GM18868 (cell line): Measurements from ENCODE around the gene CRABP2.
A peak's percentile ranks its signal among the peaks of the same experiment; 100 is the strongest.

Source experiments
- ATAC-seq: cut with Tn5 transposase; IDR thresholded peaks from one replicate; pipeline ENCODE4 v1.9.1; 2021; ENCODE audit warnings: mild to moderate bottlenecking, moderate library complexity; ENCODE audit not compliant: unreplicated experiment

Gene CRABP2

DNA sequence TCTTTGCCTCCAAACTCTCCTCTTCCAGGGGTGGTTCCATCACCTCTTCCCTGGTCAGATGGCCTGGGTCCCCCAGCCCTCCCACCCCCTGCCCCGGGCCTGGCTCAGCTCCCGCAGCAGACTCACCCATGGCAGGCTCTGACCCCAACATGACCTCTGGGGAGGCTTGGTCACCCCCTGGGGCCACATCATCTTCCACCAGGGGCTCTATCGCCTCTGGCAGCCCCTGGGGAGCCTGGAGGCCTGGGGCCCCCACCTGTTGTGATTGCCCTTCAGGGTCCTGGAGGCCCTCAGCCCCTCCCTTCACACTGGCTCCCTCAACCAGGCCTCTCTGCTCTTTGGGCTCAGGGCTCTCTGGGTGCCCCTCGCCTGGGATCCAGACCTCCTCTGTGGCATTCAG is 34.6 kb downstream of the CRABP2 start:
- no peak for ATAC-seq

DNA sequence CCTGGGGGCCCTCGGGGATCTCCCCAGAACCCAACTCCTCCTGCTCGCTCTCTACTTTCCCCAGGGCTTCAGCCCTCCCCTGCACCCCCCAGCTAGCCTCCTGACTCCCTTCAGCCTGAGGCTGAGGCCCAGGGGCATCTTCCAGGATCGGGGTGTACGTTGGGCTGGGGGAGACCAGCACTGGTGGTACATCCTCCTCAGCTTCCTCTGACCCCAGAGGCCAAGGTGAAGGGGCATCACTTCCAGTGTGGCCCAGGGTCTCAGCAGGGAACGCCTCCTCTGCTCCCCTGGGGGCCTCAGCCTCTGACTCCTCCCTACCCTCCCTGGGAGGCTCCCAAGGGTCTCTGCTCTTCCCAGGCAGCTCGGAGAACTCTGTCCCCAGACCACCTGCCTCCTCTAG is 35.0 kb downstream of the CRABP2 start:
- no peak for ATAC-seq

DNA sequence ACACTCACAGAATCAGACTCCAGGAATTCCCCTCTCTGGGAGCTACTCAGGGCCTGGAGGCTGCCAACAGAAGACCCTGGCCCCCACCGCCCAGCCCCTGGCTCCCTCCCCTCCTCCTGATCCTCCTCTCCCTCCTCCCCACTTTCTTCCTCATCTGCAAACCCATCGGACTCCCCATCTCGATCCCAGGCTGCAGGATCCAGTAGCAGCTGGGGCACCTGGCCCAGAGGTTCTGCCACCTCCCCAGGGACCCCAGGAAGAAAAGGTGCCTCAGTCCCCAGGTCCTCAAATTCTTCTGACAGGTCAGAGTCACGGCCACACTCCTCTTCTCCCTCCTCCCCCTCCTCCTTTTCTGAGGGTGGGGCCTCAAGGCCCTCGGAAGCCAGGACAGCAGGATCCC is 35.6 kb downstream of the CRABP2 start:
- no peak for ATAC-seq

DNA sequence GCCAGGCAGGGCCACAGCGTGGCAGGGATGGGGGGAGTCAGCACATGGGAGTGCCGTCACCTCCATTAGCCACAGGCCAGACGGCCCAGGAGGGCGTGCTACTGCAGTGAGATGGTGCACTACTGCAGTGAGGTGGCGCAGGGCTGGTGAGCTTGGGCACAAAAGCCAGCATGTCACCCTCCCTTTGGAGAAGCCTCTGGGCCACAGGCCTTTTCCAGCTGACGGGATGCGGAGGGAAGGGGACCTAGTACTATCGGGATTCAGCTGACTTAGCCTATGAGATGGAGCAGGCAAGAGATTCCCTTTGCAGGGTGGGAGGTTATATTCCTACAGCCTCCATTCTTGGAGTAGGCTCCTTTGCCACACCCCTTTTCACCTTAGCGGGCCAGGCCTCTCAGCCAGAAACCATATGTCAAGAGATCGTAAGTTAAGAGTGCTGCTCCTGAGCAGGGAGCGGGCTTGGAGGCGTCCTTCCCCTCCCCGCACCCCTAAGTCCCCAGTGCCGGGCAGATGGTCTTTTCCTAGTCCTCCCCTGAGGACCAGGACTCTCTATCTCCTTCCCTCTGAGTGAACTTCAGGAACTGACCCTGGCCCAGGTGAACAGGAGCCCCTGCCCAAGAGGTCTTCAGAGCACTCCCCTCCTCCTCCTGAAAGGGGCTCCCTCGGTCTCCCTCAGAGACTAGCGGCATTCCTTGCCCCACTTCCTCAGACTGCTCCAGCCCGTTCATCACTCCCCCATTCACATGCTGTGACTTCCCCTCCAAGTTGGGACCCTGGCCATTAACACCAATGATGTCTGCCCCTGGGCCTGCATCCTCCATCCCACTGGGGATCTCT is 36.4 kb downstream of the CRABP2 start:
- no peak for ATAC-seq

DNA sequence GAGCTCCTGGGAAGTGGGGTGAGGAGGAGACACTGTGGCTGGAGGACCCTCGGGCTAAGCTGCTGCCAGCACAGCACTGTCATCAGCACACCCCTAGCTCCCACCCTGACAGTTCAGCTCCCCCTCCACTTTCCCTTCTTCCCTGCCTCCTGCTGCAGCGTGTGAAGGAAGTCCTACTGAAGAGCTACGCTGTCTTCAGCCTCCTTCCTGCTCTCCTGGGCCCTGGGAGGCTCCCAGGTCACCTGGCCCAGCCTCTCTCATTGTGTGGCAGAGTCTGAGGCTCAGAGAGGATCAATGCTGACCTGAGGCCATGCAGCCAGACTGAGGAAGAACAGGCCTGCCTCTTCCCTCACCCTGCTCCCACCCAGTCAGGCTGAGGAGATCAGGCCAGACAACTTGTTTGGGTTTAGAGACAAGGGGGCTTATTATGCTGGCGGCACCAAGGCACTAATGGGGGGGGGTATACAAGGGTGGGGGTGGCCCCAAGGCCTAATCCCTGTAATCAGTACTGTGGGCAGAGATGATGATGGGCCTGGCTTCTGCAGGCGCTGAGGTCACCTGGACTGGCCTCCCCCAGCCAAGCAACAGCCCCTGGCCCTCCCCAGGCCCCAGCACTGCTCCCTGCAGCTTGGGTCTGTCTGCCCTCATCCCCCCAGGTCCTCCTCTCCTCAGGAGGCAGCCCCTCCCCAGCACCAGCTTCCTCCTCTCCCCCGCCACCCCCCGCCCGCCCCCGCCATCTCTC is 37.2 kb downstream of the CRABP2 start:
- ATAC-seq: no peak

DNA sequence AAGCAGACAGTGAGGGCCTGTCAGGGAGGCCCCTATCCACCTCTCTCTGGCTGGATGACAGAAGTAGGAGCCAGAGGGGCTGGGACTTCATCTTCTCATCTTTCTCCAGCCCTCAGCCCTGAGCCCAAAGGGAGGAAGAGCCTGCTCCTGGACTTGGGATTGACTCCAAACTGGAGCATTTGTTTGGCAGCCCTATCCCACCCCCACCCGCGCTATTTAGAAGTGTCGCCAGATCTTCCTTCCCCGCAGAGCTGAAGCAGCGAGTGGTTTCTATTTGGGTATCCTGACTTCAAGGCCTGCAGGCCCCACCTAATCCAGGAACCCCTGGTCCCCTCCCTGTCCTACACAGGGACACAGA is 37.8 kb downstream of the CRABP2 start:
- no peak for ATAC-seq

DNA sequence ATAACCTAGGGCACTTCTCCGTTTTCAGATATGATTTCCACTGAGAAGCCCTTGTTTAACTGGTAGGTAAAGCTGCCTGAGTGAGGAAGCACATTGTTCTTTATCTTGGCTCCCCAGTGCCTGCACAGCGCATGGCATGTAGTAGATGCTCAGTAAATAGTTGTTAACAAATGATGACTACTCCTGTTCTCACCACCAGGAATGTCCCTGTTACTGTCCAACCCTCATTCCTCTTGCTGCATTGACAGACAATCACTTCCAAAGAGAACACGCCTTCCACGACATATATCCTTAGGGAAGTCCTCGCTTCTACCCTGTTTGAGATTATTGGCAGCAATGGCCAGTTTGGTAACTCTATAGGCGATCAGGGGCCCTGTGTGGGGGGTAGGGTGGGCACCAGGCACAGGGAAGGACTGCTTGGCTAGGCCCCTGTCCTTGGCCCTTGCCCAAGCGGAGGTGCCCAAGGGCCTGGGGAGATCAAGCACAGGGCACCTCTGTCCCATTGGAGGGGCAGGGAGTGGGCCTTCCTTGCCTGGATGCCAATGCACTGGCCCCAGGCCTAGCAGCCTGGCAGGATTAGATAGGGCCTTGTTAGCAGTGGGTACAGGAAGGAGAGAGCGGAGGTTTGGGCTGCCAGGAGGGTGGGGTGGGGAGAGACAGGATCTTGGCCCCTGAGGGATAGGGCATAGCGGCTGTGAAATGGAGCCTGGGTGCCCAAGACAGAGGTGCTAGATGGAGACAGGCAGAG is 38.3 kb downstream of the CRABP2 start:
- ATAC-seq: no peak

DNA sequence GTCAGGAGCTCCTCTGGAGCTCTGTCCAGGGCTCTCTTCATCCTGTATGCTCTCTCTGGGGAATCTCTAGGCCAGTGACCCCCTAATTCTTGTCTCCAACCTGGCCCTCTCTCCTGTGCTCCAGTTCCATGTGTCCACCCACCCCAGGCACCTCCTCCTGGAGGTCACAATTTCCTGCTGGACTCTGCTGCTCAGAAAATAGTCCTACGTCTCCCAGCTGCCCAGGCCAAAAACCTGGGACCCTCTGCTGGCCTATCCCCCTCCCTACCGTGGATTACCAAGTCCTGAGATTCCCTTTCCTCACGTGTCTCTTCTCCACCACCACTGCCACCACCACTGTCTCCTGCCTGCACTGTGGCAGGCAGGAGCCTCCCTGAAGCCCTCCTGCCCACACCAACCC is 39.8 kb downstream of the CRABP2 start:
- no peak for ATAC-seq

DNA sequence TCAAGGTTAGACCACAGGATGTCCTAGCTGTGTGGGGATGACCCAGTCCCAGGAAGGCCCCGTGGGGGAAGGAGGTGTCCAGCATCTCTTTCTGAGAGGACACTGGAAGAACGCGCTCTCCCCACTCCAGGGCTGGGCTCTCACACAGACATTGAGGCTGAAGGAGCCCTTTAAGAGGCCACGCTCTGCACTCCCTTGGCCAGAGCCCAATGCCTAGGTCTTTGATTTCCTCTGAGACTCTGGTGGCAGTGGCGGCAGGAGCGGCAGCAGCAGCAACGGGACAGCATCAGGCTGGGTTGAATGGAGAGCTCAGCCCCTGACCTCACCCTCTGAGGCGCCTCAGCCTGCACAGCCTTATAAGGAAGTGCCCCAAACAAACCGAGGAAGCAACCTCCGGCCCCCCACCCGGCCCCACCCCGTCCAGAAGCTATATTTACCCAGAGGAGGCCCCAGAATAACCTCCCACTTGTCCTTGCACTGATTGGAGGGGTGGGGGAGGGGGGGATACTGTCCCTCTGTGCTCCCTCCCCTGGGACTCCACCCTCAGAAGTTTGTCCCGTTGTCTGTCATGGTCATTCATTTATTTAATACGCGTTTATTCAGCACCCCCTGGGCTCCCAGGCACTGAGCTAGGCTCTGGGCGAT is 40.5 kb downstream of the CRABP2 start:
- ATAC-seq: peak; percentile 32

DNA sequence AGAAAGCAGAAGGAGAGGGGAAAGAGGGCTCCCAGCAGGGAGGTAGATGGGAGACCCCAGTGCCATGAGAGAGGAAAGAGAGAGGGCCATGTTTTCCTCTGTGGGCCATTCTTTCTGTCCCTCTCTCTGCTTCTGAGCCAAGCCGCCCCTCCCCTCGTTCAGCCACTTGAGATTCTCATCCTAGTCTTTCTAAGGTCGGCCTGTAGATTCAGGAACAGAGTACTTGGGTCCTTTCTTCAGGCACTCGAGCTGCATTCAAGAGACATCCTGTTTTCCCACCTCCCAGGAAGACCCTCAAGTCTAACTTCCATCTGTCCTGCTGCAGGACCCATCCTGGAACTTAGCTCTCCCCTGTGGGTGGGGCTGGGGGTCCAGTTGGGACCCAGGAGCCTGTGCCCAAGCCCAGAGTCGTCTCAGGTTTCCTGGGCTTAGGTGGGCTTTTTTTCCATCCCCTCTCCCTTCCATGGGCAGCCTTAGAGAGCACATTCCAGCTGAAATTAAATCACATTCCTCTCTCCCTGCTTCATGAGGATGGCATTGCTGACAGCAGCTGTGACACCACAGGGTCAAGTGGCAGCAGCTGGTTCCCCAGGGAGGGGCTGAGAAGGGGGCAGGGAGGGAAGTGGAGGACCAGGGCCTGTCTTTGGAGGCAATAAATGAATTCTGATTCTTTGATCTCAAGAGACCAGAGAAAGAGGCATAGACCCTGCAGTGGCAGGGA is 41.2 kb downstream of the CRABP2 start:
- ATAC-seq: no peak

DNA sequence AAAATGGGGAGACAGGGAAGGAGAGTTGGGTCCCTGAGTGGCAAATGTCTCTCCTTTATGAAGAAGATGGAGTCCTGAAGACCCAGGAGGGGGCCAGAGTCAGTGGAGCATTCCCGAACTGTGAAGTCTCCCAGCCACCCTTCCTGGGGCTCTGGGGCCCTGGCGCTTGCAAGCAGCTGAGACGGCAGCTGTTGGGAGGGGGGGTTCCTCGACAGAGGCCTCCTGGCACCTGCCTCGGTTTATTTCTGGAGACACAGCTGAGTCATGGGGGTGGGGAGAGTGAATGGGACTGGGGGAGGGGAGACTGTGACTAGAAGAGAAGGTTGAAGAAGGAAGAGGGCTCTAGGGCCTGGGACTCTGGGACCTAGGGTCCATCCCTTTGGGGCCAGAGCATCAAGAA is 42.2 kb downstream of the CRABP2 start:
- ATAC-seq: no peak

DNA sequence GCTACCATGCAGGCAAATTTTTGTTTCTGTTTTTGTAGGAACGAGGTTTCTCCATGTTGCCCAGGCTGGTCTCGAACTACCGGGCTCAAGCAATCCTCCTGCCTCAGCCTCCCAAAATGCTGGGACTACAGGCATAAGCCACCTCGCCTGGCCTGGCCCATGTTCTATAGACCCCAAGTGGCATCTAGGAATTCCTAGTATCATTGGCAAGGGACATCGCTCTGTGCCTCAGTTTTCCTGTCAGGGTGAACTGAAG is 42.7 kb downstream of the CRABP2 start:
- ATAC-seq: no peak

DNA sequence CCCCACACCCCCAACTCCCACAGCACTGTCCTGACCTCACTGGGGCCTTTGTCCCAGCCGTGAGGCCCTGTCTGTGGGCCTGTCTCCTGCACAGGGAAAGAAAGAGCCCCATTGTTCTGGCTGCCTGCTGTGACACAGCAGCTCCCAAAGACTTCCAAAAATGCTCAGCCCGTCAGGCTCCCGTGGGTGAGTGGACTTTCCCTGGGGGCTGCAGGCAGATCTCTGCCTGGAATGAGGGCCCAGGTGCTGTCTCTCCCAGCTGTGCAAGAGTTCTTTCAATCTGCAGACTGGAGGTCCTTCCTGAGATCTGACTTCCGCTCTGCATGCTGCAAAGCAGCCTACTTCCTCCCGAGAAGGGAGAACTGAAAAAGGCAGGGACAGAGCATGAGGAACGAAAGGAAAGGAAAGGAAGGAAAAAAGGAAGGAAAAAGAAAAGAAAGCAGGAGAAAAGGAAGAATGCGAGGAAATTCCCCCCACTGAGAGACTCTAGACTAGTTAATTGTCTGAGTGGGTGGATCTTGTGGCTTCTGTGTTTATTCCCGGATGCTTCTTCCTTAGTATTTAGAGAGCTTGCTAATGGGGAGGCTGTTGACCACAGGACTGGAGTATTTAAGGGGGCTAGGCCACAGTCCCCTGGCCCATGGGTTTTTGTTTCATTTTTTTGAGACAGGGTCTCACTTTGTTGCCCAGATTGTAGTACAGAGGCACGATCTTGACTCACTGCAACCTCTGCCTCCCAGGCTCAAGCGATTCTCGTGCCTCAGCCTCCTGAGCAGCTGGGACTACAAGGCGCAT is 43.2 kb downstream of the CRABP2 start:
- no peak for ATAC-seq

DNA sequence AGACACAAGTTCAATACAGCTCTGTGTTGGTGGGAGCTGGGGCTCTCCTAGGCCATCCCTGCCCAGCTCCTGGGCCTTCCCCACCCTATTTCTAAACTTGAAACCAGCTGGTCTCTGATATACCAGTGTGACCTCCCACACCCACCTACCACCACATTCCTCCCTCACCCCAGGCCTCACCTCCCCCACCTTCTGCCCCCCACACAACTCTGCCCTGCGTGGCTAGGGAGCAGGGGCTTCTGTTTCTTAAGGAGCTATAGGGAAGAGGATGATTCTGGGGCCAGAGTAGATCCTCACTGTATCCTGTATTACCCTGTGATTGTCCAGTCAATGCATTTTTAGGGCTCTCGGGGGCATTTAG is 44.7 kb downstream of the CRABP2 start:
- ATAC-seq: no peak

DNA sequence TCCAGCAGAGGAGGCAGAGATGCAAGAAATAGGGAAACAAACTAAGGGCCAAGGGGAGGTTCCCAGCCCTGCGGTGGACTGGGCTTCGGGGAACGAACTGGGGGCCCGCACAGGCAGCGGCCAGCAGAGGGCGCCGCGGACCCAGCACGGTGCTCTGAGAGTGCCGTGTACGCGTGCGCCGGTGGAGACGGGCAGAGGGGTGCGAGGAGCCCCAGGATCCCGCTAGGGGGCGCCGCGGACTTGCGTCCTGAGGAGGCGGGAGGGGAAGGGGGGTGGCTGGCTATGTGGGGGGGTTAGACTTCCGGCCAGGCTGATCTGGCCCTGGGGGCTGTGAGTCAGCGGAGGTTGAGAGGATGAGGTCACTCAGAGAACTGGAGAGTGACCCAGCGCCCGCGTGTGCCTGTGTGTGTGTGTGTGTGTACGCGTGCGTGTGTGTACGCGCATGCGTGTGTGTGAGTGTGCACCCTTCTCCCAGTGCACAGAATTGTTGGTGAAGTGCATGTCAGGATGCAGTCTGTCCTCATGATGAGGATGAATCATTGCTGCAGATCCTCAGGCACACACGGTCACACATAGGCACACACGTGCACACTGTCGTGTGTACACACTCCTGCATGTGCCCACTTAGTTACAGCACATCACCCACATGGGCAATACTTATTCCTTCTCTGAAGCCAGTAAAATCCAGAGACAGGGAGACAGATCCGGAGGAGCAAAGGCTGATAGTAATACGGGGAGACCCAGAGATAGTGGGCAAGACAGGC is 45.2 kb downstream of the CRABP2 start:
- ATAC-seq: peak; percentile 64

DNA sequence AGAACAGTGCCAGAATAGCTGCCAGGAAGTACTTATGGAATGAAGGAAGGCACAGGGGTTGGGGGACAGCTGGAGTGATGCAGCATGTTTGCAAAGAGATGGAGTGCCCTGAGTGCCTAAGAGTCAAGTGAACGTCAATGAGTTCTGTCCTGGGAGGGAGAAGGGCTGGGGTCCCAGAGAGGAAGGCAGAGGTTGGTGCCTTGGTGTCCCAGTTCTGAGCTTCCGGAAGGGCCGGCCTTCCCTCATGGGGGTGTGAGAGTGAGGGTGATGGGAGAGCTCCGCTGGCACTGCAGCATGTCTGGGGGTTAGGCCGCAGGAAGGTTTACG is 45.8 kb downstream of the CRABP2 start:
- ATAC-seq: no peak

DNA sequence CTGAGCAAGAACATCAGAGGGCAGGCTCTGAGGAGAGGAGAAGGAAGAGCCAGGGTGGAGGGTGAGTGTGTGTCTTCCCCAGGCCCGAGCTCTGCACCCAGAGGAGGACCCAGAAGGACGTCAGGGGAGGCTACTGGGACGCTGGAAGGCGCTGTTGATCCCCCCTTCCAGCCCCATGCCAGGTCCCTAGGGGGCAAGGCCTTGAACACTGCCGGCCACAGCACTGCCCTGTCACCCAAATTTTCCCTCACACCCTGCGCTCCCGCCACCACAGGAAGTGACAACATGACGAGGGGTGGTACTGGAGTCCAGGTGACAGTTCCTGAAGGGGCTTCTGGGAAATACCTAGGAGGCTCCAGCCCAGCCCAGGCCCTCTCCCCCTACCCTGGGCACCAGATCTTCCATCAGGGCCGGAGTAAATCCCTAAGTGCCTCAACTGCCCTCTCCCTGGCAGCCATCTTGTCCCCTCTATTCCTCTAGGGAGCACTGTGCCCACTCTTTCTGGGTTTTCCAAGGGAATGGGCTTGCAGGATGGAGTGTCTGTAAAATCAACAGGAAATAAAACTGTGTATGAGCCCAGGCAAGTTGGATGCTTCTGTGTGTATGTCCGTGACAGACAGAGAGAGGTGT is 46.3 kb downstream of the CRABP2 start:
- no peak for ATAC-seq

DNA sequence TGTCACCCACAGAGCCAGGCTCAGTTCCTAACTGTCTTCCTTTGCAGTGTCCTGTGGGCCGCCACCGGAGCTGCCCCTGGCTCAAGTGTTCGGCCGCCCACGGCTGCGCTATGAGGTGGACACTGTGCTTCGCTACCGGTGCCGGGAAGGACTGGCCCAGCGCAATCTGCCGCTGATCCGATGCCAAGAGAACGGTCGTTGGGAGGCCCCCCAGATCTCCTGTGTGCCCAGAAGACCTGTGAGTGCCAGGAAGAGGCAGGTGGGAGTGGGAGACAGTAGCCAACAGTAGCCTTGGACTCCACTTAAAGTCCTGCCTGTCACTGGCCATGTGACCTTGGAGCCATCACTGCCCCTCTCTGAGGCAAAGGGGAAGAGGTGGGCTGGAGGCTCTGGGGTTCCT is 46.9 kb downstream of the CRABP2 start:
- ATAC-seq: no peak

DNA sequence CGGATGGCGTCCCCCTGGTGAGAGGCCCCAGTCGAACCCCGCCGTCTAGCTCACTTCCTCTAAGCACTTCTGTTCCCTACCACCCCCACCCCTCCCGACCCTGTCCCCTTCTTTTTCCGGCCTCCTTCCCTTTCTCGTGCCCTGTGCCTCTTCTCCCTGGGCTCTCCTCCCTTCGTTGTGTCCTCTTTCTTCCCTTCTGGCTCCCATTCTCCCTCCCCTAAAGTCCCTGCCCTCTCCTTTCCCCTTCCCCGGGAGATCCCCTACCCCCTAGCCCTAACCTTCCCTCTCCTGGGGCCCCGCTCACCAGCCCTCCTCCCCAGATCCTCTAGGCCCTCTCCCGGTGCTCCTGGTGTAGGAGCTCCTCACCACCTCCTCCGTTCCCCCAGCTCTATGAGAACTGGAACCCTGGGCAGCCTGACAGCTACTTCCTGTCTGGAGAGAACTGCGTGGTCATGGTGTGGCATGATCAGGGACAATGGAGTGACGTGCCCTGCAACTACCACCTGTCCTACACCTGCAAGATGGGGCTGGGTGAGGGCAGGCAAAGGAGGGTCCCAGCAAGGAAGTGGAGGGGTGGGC is 47.6 kb downstream of the CRABP2 start:
- ATAC-seq: no peak
